GM12891 (cell line): Measurements from ENCODE around the gene TMEM44.

Source experiments
- POLR2A ChIP-seq: IDR thresholded peaks from 2 replicates; pipeline ENCODE4 v1.6.1; 2011; ENCODE audit warnings: low read depth, low read length, control low read depth
- POLR2AphosphoS5 ChIP-seq: IDR thresholded peaks from 2 replicates; pipeline ENCODE4 v1.6.1; 2011; ENCODE audit warnings: low read depth, low read length, control low read depth
- TAF1 ChIP-seq: IDR thresholded peaks from 2 replicates; pipeline ENCODE4 v1.6.1; 2011; ENCODE audit warnings: low read depth, low read length, control low read depth

GRCh38 chr3:194561306-194561974 lies 71.8 kb downstream of the TMEM44 start:
- TF ChIP-seq POLR2A (no peak), POLR2AphosphoS5 (no peak), TAF1 (no peak)
